Body of pancreas (tissue), 4 donors: Measurements from ENCODE around the gene PPP6R2.

ENCODE experiments used
- CTCF ChIP-seq, 7 experiments: fragments of 450-650 bp in 4 of 7; fragments of 200-600 bp in 3 of 7; sonication (generic) in 3 of 7; IDR thresholded peaks; one replicate each; pipeline ENCODE4 v1.5.1; 2016 to 2019; ENCODE audit warnings: antibody characterized with exemption in 7 of 7
- POLR2A ChIP-seq, 3 donors: fragments of 450-650 bp; IDR thresholded peaks; one replicate each; pipeline ENCODE4 v1.6.1; 2016; ENCODE audit warnings: antibody characterized with exemption in 3 of 3, mild to moderate bottlenecking in 2 of 3

- TF ChIP-seq CTCF (IDR thresholded peaks at IDR 0.05) (no peak), POLR2A (IDR thresholded peaks at IDR 0.05) (no peak)
These were observed 104.7 kb downstream of the PPP6R2 start for GRCh38 chr22:50447576-50448551.
